HG02981 (cell line): ENCODE results near the gene LYPD5.
"Not testable (repeated sequence)": the region's sequence is repeated elsewhere in the genome, so short reads cannot be mapped to it uniquely, and the experiment has no call there.

ENCODE experiments used
- ATAC-seq: cut with Tn5 transposase; IDR thresholded peaks from one replicate; pipeline ENCODE4 v1.9.1; 2021; ENCODE audit warnings: mild to moderate bottlenecking, moderate library complexity; ENCODE audit not compliant: unreplicated experiment

LYPD5 gene

DNA sequence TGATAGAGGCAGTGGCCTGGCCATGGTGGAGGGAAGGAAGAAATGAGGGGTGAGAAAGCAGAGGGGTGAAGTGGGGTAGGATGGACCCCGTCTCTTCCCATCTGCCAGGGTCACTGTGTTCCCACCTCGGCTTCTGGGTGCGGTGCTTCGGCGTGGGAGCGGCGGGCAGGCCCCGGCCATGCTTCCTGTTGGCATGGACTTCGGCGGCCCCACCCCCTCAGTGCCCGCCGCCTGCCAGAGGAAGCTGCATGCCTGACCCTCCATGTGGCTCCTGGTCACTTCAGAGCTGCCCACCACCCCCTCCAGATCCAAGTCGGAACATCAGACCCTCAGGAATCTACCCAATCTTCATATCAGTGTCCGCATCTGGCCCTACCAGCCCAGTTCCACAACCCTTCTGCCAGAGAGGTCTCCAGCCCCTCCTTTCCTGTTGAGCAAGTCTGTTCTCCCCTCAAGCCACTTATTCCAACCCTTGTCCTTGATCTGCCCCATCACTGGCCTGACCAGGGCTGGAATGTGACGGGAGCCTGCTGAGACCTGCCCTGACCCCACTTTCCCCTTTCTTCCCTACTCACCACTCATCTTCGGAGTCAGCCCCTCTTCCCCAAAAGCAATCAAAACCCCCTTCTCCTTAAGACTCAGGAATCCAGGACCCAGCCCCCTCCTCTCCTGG lies 23.0 kb downstream of the LYPD5 start:
- no peak for ATAC-seq

DNA sequence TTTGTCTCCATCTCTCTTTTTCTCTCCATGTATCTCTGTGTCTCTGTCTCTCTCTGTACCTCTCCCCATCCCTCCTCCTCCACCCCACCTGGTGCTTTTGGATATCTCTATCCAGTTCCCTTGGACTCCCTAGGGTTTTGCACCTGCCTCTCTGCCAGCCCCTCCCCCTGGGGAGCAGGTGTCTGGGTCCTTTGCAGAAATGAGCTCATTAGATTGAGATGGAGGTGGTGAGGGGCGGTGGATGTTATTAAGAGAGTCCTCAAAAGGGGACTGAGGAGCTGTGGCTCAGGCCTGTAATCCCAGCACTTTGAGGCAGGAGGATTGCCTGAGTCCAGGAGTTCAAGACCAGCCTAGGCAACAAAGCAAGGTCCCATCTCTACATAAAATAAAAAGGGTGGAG lies 23.6 kb downstream of the LYPD5 start:
- ATAC-seq, result no peak

- ATAC-seq, result no peak
These were observed 25.0 kb downstream of the LYPD5 start for GRCh38 chr19:43777163-43777695.

- ATAC-seq, result no peak
These were observed 26.0 kb downstream of the LYPD5 start for GRCh38 chr19:43776286-43776685.

GRCh38 chr19:43775299-43775890 lies 26.9 kb downstream of the LYPD5 start:
- no peak for ATAC-seq

GRCh38 chr19:43774940-43775258 lies 27.3 kb downstream of the LYPD5 start:
- not testable (repeated sequence) for ATAC-seq

DNA sequence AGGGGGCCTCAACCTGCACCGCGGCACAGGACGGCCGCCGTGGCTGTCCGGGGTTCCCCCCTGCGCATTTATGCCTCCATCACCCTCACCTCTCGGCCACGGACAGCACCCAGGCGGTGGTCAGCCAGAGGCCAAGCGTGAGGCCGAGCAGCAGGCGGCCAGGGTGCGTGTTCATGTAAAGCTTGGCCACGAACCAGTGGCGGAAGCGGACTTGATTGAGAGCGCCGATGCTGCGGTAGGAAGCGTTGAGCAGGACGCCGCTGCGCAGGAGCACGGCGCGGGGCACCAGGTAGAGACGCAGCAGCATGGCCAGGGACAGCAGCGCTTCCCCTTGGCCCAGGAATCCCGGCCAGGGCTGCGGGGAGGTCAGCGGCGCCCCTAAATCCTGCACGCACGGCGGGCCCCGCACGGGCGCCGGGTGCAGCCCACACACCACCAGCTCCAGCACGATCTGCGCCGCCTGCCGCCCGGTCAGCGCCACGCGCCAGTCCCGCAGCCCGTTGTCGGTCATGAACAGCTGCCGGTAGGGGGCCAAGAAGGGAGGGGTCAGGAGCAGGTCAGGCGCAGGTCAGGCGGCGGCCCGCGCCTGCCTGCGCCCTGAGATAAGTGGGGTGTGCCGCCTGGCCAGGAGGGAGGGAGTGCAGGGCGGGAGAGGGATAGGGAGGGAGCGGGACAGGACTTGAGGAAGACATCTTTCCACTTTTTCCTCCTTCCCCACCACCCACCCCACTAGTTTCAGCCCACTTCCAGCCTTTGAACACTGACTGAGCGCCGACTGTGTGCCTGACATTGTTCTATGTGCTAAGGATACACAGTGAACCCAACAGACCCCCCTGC lies 27.9 kb downstream of the LYPD5 start:
- ATAC-seq, result no peak

GRCh38 chr19:43773725-43774102 lies 28.5 kb downstream of the LYPD5 start:
- ATAC-seq, result no peak

GRCh38 chr19:43769256-43769655 lies 33.0 kb downstream of the LYPD5 start:
- no peak for ATAC-seq

DNA sequence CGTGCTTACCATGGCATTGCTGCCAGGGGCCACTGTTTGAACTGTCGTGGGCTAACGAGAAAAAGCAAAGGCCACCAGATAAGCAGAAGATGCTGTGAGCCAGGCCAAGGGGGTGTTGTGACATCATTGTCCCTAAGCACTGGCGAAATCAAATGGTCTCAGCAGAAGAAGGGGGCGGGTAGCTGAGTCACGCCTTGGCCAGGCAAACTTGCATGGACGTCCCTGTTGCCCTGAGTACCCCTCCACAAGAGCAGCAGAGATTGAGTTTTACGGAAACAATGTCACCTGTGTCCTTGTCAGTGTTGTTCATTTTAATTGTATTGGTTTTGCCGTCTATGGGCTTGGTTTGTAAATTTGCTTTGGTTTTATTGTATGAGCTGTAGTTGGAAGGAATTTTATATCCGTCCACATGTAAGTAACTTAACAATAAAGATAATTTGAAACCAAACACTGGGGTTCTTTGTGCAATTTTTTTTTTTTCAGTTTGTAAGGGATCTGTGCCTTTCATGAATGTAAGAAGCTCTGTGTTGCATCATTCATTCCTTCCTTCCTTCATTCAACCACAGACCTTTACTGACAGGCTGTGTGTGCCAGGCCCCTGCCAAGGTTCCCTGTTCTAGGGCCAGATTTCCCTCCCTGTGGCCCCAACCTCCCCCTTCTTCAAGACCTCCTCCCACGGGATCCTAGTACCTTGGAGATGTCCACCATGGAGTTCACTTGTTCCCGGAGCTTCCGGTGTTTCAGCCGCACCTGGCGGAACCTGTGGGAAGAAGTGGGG lies 33.8 kb downstream of the LYPD5 start:
- no peak for ATAC-seq

- no peak for ATAC-seq
These were observed 34.4 kb downstream of the LYPD5 start for GRCh38 chr19:43767818-43768217.

DNA sequence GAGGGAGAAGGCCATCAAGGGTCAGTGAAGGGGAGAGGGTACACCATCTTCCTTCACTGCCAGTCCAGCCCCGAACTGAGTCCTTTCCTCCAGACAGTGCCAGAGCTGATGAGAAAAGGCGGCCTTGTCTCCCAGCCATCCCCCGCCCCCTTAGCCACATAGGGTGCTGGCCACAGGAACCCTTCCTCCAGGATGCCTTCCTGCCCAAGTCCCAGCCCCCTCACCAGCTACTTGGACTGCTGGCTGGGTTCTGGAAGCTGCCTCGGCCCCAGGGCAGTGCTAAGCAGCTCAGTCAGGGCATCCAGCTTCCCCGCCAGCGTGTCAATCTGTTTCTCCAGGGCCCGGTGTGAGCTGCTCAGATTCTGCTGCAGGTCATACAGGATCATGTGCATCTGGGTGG lies 34.9 kb downstream of the LYPD5 start:
- no peak for ATAC-seq

DNA sequence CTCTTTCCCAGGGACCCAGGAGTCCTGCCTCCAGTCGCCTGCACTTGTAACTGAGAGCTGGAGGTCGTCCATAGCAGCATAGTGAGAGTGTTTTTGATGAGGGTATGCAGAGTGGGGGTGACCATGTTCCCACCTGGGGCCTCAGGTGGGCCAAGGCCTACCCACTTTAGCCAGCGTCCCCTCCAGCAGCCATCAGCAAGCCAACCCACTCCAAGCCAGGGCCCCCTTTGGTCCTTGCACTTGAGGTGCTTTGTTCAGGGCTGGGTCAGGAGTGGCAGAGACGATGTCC lies 35.5 kb downstream of the LYPD5 start:
- ATAC-seq, result no peak

- ATAC-seq, result peak; percentile 62
These were observed 37.0 kb downstream of the LYPD5 start for GRCh38 chr19:43765109-43765876.

DNA sequence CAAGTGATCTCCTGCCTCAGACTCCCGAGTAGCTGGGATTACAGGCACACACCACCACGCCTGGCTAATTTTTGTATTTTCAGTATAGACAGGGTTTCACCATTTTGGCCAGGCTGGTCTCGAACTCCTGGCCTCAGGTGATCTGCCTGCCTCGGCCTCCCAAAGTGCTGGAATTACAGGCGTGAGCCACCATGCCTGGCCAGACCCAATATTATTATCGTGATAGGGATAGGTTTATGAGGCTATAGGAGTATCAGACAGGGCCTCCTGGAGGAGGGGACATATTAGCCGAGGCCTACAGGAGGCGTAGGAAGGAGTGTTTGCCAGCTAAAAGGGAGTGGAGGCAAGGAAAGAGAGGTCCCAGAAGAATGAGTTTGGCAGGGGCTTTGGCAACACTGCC lies 37.6 kb downstream of the LYPD5 start:
- not testable (repeated sequence) for ATAC-seq

DNA sequence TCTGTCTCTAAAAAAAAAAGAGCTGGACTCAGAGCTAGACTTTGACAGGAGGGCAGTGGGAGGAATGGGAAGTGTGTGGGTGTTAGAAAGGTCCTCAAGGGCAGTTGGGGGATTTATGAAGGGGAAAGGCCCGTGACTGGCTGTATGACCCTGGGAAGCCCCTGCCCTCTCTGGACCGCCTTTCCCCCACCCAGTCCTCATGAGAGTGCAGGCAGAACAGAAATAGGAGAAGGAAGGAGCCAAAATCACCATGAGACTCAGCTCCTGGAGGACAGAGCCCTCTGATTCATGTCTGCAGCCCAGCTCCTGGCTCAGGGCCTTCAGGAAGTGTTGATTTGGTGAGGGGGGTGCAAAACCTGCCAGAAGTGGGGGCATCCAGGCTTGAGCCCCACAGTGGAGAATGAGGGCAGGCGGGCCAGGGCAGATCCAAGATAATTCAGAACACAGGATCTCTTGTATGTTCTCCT lies 38.7 kb downstream of the LYPD5 start:
- ATAC-seq, result no peak

- ATAC-seq, result no peak
These were observed 39.4 kb downstream of the LYPD5 start for GRCh38 chr19:43762814-43763213.

GRCh38 chr19:43760941-43761340 lies 41.3 kb downstream of the LYPD5 start:
- no peak for ATAC-seq

DNA sequence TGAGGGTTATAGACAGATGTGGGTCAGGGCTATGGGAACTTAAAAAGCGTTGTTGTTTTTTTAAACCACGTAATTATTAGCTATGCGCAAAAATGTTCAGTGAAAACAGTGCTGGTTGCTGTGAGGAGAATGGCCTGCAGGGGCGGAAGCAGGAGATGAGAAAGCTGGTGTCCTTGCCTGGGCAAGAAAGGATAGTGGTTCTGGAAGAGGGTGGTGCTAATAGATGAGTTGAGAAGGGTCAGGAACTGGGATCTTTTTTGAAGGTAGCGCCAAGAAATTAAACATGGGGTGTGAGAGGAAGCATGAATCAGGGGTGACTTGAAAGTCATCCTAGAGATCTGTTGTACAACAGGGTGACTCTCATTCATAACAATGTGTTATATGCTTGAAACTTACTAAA lies 42.7 kb downstream of the LYPD5 start:
- ATAC-seq, result no peak

DNA sequence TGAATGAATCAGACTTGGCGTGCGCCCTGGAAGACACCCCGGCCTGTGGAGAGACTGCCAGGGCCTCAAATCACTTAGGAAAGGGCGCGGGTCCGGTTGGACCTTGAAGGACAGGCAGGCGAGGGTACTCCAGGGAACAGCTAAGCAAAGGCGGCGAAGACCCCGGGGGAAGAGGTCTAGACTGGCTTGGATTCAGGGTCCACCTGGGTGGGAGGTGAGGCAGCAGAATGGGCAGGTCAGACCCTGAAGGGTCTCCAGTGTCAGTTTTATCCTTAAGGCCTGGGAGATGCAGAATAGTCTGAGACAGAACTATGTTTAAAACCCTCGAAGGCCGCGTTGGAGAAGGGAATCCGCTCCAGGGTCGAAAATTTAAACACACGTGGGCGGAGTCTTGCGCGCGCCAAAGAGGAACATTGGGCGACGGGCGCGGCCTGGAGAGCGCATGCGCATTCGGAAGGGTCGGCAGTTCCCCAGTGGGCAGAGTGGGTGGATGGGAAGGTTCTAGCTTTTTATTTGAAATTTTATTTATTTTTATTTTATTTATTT lies 46.9 kb downstream of the LYPD5 start:
- no peak for ATAC-seq
